HCT116 (cell line): ENCODE measurements around the gene ADIG.

Experiments used
- ATF3 ChIP-seq: IDR thresholded peaks from 2 replicates; pipeline ENCODE4 v1.6.1; 2012
- CEBPB ChIP-seq: IDR thresholded peaks from 2 replicates; pipeline ENCODE4 v1.6.1; 2012; ENCODE audit warnings: low read depth
- CTCF ChIP-seq, 3 experiments: fragments of 200-600 bp in 1 of 3; sonication (generic) in 1 of 3; IDR thresholded peaks in 2 of 3; conservative IDR thresholded peaks in 1 of 3; 2 replicates each; pipeline ENCODE4 v1.5.1; 2012 to 2017; ENCODE audit warnings: low read depth in 2 of 3, low read length in 2 of 3, antibody characterized with exemption in 1 of 3, borderline replicate concordance in 1 of 3, control low read depth in 1 of 3, mild to moderate bottlenecking in 1 of 3, mixed read lengths in 1 of 3, mixed run types in 1 of 3, moderate library complexity in 1 of 3; ENCODE audit not compliant: insufficient read depth in 1 of 3
- EZH2 ChIP-seq: fragments of 200-600 bp; sonication (generic); IDR thresholded peaks from 2 replicates; pipeline ENCODE4 v1.6.1; 2017; ENCODE audit warnings: antibody characterized with exemption, mixed run types
- EZH2phosphoT487 ChIP-seq: fragments of 200-600 bp; IDR thresholded peaks from 2 replicates; pipeline ENCODE4 v1.6.1; 2018; ENCODE audit warnings: antibody characterized with exemption, borderline replicate concordance
- FOSL1 ChIP-seq: IDR thresholded peaks from 2 replicates; pipeline ENCODE4 v1.6.1; 2012; ENCODE audit warnings: low read depth
- MAX ChIP-seq: IDR thresholded peaks from 2 replicates; pipeline ENCODE4 v1.6.1; 2012
- POLR2A ChIP-seq: IDR thresholded peaks from 2 replicates; pipeline ENCODE4 v1.7.0; 2011; ENCODE audit warnings: borderline replicate concordance; ENCODE audit not compliant: insufficient read depth, insufficient read length; ENCODE audit errors: extremely low read depth
- POLR2AphosphoS5 ChIP-seq: IDR thresholded peaks from 2 replicates; pipeline ENCODE4 v1.6.1; 2011; ENCODE audit warnings: mild to moderate bottlenecking, low read depth, low read length, moderate library complexity
- RAD21 ChIP-seq: IDR thresholded peaks from 2 replicates; pipeline ENCODE4 v1.6.1; 2012; ENCODE audit warnings: low read depth, mild to moderate bottlenecking
- REST ChIP-seq: IDR thresholded peaks from 2 replicates; pipeline ENCODE4 v1.6.1; 2012; ENCODE audit warnings: low read depth
- SP1 ChIP-seq: IDR thresholded peaks from 2 replicates; pipeline ENCODE4 v1.6.1; 2012; ENCODE audit warnings: low read depth
- SRF ChIP-seq: IDR thresholded peaks from 2 replicates; pipeline ENCODE4 v1.6.1; 2012; ENCODE audit warnings: low read depth

GRCh38 chr20:38620441-38620840 lies 39.4 kb downstream of the ADIG start:
- TF ChIP-seq CTCF (IDR thresholded peaks at IDR 0.05 in 2 of 3, conservative IDR thresholded peaks at IDR 0.05 in 1 of 3; ENCODE audit: borderline replicate concordance in 1 of 3, insufficient read depth in 1 of 3, low read depth in 2 of 3, low read length in 2 of 3) (no peak), REST (no peak), FOSL1 (no peak), SP1 (no peak), POLR2A (no peak), ATF3 (no peak), EZH2phosphoT487 (no peak), RAD21 (no peak), SRF (no peak), EZH2 (no peak), CEBPB (no peak), POLR2AphosphoS5 (no peak), MAX (no peak)
